GM12874 (cell line): ENCODE measurements around the gene GUCA1A.

ENCODE experiments used
- TF ChIP-seq, protein P1 (sequence below): IDR thresholded peaks from 2 replicates; pipeline ENCODE4 v1.5.1; 2011; ENCODE audit warnings: low read depth, mild to moderate bottlenecking, control low read depth, low read length, moderate library complexity; ENCODE audit not compliant: insufficient read depth

GUCA1A gene

DNA sequence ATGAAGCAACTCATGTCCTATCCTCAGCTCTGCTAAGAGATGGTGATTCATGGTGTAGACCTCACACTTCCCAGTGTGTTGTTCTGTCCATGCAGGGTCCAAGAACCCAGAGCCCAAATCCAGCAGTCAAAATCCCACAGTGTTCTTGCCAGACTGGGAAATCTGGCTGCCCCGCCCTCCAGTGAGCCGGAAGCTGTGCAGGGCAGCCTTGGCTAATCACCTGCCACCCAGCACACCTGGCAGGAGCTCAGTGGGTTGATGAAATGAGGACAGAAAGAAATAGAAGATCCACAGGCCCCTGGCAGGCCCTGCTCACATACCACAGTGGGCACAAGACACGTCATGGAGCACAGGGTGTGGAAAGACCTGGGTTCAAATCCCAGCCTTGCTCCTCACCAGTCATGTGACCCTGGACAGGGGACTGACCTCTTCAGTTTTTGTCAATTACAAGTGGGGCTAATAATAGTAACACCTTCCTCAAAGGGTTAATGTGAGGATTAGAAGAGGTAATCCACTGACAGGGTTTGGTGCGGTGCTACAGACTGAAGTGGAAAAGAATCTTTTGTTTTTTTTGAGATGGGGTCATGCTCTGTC, 13.6 kb upstream of the GUCA1A start:
- TF ChIP-seq, protein P1, sequence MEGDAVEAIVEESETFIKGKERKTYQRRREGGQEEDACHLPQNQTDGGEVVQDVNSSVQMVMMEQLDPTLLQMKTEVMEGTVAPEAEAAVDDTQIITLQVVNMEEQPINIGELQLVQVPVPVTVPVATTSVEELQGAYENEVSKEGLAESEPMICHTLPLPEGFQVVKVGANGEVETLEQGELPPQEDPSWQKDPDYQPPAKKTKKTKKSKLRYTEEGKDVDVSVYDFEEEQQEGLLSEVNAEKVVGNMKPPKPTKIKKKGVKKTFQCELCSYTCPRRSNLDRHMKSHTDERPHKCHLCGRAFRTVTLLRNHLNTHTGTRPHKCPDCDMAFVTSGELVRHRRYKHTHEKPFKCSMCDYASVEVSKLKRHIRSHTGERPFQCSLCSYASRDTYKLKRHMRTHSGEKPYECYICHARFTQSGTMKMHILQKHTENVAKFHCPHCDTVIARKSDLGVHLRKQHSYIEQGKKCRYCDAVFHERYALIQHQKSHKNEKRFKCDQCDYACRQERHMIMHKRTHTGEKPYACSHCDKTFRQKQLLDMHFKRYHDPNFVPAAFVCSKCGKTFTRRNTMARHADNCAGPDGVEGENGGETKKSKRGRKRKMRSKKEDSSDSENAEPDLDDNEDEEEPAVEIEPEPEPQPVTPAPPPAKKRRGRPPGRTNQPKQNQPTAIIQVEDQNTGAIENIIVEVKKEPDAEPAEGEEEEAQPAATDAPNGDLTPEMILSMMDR: no peak

DNA sequence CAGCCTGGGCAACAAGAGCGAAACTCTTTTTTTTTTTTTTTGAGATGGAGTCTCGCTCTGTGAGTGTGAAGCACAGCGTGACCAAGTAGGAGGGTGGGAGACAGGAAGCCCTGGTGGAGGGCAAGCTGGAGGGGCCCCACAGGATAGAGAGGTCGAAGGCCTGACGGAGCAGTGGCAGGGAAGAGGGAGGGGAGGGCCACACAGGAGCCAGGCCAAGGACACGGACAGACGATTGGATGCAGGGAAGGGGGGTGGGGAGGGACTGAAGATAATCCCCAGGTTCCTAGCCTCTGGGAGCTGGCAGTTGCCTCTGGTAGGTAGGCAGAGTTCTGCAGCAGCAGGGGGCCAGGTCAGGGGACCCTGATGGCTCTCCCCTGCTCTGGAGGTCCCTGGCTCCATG, 10.8 kb upstream of the GUCA1A start:
- TF ChIP-seq, protein P1: no peak

DNA sequence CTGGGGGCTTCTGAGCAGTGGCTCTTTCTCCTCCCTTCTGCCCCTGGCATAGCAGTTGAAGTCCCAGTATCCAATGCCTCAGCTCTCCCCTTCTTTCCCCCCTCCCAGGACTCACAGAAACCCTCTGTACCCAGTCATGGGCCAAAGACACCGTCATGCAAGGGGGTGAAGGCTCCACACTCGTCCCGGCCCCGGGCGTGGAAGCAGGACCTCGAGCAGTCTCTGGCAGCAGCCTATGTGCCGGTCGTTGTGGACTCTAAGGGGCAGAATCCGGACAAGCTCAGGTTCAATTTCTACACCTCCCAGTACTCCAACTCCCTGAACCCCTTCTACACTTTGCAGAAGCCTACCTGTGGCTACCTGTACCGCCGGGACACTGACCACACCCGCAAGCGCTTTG, 10.4 kb upstream of the GUCA1A start:
- TF ChIP-seq, protein P1: no peak

DNA sequence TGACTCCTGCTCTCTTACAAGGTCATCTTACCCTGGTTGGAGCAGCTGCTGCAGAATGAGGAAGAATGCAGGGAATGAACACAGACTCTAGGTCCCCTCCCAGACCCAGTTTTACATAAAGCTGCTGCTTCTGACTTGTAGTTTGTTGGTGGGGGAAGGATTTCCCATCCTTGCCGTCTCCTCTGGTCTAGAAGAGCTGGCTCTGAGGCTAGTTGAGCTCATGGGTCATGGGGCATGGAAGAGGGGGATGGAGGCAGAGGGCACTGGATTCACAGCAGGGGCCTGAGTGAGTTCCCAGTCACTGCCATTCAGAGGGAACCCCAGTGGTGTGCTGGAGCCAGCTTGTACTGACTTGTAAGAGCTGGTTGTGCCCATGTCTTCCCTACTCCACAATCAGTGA, 9.2 kb upstream of the GUCA1A start:
- TF ChIP-seq, protein P1: no peak

DNA sequence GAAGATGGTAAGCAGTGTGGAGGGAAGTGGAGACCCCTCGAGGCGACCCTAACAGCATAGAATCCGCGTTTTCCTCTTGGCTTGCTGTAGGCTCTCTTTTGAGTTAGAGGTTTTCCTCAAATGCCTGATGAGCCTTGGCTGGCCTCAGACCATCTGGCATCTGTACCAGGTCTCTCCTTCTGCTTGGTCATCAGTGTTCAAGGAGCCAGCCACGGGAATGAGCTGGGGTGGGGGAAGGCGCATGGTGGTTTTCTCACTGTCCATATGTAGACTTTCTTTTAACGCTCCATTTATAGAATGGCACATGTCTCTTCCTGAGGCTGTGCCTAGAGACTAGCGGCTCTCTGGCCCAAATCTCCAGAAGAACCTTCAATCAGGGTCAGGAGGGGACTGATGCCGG, 8.1 kb upstream of the GUCA1A start:
- TF ChIP-seq, protein P1: no peak

DNA sequence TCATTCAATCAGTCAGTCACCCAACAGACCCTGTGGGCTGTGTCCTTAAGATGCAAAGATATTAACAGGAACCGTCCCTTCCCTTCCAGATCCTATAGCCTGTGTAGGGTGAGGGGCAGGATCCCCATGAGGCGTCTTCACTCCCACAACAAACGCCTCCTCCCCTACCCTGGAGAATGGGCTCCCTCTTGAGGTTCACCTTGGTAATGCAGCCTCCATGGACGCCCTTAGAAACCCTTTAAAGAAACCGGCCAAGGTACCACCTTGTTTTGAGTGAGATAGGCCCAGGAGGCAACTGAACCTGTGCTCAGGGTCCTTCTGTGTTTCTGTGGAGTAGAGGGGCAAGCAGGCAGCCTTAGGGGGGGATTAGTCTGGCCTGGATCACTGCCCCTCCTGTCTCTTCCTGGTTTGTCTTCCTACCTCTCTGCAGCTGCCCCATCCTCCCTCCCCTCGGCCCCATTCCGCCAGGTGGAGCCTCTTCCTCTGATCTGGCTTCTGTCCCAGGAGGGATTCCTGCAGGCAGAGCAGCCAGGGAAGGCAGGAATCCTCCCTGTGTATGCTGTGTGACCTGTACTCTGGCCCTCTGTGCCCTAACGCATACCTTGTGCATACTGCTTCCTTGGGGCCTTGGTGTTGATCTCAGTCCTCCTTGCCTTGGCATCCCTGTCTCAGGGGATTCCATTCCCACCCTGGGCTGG, 6.6 kb upstream of the GUCA1A start:
- TF ChIP-seq, protein P1: peak; percentile 92

DNA sequence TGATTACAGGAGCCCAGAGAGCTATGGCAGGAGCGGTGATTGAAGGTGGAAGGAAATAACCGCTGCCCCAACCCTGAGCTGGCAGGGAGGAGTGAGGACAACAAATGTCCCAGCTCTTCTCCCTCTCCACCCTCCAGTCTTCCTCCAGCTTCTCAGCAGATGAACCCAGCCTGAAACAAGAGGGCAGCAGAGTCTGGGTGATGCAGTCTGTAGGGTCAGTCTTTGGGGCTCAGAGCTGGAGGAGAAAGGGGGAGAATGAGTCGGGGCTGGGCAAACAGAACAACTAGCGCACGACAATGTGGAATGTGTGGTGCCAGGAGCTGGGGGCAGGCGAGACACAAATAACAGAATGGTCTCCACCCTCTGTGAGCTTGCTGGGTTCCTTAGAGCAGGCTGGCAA, 4.5 kb upstream of the GUCA1A start:
- TF ChIP-seq, protein P1: no peak
